ENCODE measurements around the gene DUSP7.

Gene DUSP7

DNA sequence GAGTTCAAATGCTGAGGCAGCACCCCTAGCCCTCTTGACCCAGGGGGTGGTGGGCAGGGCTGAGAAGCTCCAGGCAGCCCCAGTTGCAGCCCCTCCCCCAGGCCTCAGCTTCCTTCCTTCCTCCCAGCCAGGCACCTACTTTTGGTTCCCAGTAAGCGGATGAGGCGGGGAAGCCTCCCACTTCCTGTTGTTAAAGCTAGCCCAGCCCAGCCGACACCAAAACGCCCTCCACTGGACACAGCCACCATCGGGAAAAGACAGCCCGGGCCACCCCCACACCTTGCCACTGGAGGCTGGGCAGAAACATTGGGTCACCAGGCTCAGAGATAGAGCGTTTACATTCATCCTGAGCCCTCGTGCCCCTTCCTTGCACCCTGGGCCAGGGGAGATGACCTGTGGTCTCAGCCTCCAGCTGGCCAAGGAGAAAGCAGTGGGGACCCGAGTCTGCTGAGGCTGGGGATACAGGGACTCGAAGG lies 3.5 kb downstream of the DUSP7 start:
- H3K27ac ChIP-seq, result no peak overlapping the region
- TF ChIP-seq ZFX (IDR thresholded peaks at IDR 0.05; ENCODE audit: borderline replicate concordance), result no peak
- TF ChIP-seq, protein P1, sequence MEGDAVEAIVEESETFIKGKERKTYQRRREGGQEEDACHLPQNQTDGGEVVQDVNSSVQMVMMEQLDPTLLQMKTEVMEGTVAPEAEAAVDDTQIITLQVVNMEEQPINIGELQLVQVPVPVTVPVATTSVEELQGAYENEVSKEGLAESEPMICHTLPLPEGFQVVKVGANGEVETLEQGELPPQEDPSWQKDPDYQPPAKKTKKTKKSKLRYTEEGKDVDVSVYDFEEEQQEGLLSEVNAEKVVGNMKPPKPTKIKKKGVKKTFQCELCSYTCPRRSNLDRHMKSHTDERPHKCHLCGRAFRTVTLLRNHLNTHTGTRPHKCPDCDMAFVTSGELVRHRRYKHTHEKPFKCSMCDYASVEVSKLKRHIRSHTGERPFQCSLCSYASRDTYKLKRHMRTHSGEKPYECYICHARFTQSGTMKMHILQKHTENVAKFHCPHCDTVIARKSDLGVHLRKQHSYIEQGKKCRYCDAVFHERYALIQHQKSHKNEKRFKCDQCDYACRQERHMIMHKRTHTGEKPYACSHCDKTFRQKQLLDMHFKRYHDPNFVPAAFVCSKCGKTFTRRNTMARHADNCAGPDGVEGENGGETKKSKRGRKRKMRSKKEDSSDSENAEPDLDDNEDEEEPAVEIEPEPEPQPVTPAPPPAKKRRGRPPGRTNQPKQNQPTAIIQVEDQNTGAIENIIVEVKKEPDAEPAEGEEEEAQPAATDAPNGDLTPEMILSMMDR (IDR thresholded peaks at IDR 0.05), result no peak

GRCh38 chr3:52051444-52051843 lies 4.9 kb downstream of the DUSP7 start:
- H3K27ac ChIP-seq, result no peak overlapping the region
- TF ChIP-seq, protein P1 (IDR thresholded peaks at IDR 0.05), result no peak
- no peak for TF ChIP-seq ZFX (IDR thresholded peaks at IDR 0.05; ENCODE audit: borderline replicate concordance)

- TF ChIP-seq, protein P1 (IDR thresholded peaks at IDR 0.05), result no peak
- TF ChIP-seq ZFX (IDR thresholded peaks at IDR 0.05; ENCODE audit: borderline replicate concordance), result no peak
- no peak overlapping the region for H3K27ac ChIP-seq
These were observed 5.8 kb downstream of the DUSP7 start for GRCh38 chr3:52050571-52050970.

DNA sequence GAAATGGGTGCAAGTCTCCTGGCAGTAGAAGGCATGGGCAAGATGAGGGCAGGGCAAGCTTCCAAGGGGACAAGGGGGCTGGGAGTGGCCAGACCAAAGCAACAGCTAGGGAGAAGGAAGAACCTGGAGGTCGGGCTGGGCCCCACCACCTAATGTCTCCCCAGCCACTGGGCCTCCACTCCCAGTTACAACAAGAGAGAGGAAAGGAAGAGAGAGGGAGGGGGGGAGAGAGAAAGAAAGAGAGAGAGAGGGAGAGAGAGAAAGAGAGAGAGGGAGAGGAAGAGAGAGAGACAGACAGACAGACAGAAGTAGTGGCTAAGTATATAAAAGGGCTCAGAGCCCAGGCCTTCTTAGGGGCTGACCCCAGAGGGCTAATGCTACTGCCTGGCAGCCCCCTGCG lies 6.9 kb downstream of the DUSP7 start:
- TF ChIP-seq, protein P1 (IDR thresholded peaks at IDR 0.05), result no peak
- no peak for TF ChIP-seq ZFX (IDR thresholded peaks at IDR 0.05; ENCODE audit: borderline replicate concordance)

DNA sequence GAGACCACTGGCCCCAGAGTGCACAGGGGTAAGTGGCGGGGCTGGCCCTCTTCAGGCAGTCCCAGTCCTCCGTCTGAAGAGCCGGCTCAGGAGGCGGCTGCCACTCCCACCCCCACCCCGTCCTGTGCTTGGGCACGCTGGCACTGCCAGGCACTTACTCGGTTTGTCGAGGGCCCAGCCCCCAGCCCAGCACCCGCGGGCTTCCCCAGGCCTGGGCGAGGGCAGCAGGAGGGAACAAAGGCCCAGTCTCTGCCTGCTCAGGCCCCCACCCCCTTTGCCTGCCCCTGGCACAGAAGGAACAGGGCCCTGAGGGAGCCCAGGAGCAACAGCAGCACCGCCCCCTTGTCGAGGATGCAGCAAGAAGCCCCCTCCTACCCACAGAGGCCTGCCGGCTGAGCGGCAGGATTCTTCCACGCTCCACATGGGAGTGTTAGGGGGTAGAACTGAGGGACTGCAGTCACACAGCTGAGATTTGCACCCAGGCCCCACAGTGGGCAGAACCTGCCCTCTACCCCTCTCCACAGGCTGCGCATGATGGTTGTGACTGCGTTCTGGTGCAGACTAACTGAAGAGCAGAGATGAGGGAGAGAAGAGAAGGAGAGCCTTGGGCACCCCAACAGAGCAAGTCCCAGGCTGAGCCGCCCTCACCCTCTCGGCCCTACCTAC lies 8.9 kb downstream of the DUSP7 start:
- TF ChIP-seq, protein P1 (IDR thresholded peaks at IDR 0.05), result no peak
- no peak for TF ChIP-seq ZFX (IDR thresholded peaks at IDR 0.05; ENCODE audit: borderline replicate concordance)
- no peak overlapping the region for H3K27ac ChIP-seq

More for the DNA sequence above, 6.9 kb downstream of the DUSP7 start:
- H3K27ac ChIP-seq, result no peak overlapping the region

DNA sequence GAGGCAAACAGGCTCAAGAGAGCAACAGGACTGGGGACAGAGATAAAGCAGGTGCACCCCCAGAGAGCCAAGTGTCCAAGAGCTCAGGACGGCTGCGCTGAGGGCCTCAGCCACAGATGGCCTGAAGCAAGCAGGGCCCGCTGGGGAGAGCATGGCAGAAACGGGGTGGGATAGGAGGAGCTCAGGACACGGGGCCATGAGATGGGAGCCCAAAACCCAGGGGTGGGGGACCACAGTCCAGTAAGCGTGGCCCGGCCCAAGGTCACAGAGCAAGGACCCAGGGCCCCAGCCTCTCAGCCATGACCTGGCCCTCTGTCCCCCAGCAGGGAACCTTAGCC lies 9.5 kb downstream of the DUSP7 start:
- H3K27ac ChIP-seq, result no peak overlapping the region
- TF ChIP-seq ZFX (IDR thresholded peaks at IDR 0.05; ENCODE audit: borderline replicate concordance), result no peak
- TF ChIP-seq, protein P1 (IDR thresholded peaks at IDR 0.05), result no peak

DNA sequence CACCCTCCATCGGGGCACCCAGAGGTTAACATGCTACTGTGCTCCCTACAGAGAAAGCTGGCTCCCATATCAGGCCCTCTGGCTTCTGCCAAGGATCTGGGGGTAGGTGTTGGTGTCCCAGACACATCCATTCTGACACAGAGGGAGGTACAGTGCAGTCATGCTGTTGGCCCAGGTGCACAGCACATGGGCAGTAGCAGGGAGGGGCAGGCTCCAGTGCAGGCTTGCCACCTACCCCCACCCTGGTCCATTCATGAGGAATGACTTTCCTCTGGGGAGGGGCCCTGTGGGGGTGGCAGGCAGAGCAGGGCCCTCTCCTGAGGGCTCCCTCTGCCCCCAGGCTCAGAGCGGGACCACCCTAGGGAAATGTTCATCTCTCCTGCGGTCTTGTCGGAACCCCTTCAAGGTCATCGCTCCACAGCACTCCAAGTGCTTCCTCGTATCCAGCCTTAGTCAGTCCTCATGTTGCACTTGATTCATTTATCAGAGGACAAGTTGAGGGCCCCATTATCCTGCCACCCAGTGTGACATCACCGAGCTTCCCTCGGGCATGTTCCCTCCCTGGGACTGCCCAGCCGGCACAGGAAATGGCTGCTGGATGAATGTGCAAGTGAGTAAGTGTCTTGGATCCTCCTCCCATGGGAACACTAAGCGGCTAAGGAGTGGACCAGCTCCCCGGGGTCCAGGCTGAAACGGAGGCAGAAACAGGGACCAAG lies 10.0 kb downstream of the DUSP7 start:
- H3K27ac ChIP-seq, result no peak overlapping the region
- TF ChIP-seq, protein P1 (IDR thresholded peaks at IDR 0.05), result no peak
- TF ChIP-seq ZFX (IDR thresholded peaks at IDR 0.05; ENCODE audit: borderline replicate concordance), result no peak

All from 22Rv1 (cell line).